SH-SY5Y (cell line): ENCODE results near the gene FBF1.

Source experiments
- GATA2 ChIP-seq: IDR thresholded peaks from 2 replicates; pipeline ENCODE4 v1.6.1; 2011; ENCODE audit warnings: mild to moderate bottlenecking, low read depth, low read length
- GATA3 ChIP-seq: IDR thresholded peaks from 2 replicates; pipeline ENCODE4 v1.6.1; 2011; ENCODE audit warnings: low read depth, mild to moderate bottlenecking, low read length, moderate library complexity

FBF1 gene

GRCh38 chr17:75926456-75926855 is 14.4 kb downstream of the FBF1 start:
- no peak for TF ChIP-seq GATA3
- no peak for TF ChIP-seq GATA2

GRCh38 chr17:75925912-75926311 is 14.9 kb downstream of the FBF1 start:
- no peak for TF ChIP-seq GATA2
- no peak for TF ChIP-seq GATA3

DNA sequence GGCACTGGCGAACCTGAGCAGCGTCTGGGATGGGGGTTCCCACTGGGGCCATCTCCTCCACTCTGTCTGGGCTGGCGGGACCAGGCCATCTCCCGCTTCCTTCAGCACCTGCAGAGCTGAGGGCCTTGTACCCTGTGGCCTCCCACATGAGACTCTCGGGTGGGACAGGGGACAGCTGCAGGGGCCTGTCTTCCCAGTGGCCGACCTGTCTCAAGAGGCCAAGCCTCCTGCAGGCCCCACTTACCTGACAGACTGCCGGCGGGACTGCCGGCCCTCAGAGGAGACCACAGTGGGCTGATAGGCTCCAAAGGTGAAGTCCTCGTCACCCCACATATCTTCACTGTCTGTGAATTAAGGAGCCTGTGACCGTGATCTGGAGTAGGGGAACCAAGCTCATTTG is 15.7 kb downstream of the FBF1 start:
- TF ChIP-seq GATA2 (no peak), GATA3 (no peak)

DNA sequence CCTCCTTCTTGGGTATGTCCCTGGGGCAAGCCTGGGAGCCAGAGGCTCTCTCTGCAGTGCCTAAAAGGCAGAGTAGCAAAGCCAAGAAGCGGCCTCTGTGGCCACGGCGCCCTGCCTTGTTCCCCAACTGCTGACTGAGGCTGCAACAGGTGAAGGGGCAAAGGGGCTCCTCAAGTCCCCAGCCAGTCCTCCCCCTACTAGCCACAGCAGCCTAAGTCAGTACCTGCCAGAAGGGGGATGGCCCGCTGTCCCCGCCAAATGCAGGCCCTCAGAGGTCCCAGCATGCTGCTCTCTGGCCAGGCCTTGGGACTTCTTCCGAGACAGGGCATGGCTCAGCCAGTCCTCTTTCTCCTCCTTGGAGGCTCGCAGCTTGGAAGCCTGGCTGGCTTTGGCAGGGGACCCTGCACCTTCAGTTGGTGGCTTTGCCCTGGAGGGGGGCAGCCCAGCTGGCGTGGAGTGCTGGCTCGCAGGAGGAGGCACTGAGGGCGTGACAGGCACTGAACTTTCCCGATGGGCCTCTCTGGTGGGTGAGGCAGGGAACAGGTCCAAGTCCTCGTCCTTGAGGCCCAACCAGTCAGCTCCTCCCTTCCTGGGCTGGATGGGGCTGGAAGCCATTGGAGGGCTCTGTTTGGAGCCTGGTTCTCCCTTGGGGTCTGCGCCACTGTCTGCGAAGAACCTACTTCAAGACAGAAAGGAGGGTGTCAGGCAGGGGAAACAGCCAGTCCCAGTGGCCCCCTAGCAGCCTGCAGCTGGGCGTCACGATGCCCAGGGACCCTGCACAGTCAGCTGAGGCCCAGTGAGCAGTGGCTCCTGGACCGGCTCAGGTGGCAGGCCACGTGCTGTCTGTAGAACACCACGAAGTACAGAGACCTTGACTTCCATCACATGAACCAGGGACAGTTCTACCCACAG is 17.6 kb downstream of the FBF1 start:
- TF ChIP-seq GATA3 = no peak
- no peak for TF ChIP-seq GATA2

DNA sequence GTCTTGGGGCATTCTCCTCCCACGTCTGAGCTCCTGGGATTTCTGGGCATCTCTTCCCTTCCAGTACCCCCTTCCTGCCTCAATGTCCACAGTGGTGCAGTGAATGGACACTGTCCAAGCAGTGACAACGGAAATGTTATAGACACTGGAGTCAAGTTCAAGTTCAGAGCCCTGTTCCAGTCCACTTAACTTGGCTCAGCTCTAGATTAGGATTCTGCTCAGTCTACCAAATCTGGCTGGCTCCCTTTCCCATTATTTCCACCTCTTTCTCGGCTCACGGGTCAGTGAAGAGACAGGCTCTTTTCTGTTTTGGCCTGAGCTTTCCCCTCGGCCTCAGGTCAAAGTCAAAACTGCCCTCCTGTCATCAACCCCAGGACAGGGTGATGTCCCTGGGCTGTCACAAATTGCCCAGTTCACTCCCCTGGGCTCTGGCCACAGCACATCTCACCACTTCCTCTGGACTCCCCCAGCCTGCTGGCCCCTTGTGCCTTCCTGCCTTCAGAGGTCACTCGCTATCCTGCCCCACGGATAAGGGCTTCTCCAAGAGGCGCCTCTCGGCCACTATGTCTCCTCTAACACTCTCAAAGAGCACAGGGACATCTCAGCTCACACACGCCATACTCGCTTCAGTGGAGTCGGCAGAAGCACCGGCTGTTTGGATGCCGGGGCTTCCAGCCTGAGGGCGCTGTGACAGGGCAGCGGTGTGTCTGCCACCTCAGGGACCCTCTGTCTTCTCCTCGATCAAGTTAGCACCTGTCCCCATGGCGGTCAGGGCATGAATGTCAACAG is 18.5 kb downstream of the FBF1 start:
- TF ChIP-seq GATA3 (no peak), GATA2 (no peak)

DNA sequence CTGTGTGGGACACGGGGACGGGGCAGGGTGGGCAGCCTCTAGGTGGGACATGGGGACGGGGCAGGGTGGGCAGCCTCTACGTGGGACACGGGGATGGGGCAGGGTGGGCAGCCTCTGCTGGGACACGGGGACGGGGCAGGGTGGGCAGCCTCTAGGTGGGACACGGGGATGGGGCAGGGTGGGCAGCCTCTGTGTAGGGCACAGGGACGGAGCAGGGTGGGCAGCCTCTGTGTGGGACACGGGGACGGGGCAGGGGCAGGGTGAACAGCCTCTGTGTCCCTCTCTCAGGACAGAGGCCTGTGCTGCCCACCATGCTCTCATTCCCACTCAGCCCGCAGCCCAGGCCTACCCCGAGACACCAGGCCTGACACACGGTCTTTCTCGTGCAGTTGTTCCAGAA is 19.2 kb downstream of the FBF1 start:
- no peak for TF ChIP-seq GATA3
- no peak for TF ChIP-seq GATA2

DNA sequence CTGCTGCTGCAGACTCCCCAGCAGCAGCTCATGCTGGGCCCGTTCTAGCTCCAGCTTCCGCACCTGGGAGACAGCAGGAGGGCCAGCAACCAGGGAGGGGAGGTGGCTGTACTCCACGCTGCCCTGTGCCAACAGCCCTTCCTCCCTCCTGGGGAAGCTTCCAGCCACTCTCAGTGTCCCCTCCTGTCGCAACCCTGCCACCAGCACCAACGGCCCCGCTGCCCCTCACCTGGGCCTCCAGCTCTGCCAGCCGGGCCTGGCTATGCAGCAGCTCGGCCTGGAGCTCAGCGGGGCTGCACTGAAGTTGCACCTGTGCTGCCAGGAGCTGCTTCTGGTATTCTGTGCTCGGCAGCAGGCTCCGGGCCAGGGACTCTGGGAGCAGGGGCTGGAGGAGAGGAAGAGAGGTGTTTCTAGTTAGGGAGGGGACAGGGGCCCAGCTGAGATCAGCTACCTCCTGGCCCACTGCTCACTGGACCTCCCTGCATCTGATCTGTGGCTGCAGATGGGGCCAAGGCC is 20.7 kb downstream of the FBF1 start:
- TF ChIP-seq GATA2 (no peak), GATA3 (no peak)

DNA sequence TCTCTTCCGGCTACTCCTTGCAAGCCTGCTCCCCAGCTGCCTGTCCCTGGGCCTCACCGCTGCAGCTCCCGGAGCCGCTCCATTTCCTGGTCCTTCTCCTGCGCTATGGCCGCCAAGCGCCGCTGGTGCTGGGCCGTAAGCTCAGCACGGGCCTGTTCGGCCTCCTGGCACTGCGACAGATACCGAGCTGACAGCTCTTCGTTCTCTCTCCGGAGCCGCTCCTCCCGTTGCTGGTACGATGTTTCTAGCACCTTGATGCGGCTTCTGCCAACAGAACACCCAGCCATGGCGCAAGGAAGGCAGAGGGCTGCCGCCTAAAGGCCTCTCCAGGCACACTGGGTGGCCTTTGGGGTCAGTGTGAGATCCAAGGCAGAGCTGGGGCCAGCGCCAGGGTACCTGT is 21.2 kb downstream of the FBF1 start:
- TF ChIP-seq GATA2 = no peak
- no peak for TF ChIP-seq GATA3

DNA sequence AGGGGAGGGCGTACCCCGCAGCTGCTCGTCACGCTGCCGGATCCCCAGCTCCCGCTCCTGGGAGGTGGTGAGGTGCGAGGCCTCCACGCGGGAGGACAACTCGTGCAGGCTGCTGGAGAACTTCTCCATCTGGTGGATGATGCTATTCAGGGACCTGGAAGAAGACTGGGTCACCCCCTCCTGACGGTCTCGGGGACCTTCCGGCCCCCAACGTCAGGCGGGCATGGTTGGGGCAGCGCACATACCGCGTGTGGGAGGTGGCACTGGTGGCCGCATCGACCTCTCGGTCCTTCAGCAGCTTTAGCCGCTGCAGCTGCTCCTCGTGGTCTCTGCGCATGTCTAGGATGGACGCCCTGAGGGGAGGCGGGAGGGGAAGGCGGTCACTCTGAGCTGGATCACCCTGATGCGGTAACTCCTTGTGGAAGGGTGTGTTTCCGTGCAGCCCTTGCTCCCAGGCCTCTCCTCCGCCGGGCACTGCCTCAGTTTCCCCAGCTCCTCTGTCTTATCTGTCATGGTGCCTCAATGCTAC is 22.9 kb downstream of the FBF1 start:
- TF ChIP-seq GATA2 = no peak
- no peak for TF ChIP-seq GATA3

- TF ChIP-seq GATA3 = no peak
- TF ChIP-seq GATA2 = no peak
Observed at GRCh38 chr17:75917141-75917916, 23.5 kb downstream of the FBF1 start.

DNA sequence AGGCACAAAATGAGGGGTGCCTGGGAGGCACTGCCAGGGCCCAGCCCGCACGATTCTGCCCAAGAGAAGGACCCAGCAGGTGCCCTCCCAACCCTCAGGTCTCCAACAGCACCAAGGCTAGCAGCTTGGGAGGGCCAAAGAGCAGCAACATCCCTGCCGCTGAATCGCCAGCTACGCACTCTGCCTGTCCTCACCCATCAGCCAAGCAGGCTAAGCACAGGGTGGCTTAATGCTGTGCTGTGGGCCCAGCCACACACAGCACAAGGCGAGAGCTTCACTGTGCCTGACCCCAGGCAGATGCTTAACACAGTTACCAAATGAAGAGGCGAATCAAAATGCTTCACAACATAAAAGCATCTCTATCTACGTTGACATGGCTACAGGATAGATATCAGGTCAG is 25.6 kb downstream of the FBF1 start:
- TF ChIP-seq GATA3 = no peak
- no peak for TF ChIP-seq GATA2

- no peak for TF ChIP-seq GATA3
- no peak for TF ChIP-seq GATA2
Observed at GRCh38 chr17:75914643-75915267, 26.1 kb downstream of the FBF1 start.

DNA sequence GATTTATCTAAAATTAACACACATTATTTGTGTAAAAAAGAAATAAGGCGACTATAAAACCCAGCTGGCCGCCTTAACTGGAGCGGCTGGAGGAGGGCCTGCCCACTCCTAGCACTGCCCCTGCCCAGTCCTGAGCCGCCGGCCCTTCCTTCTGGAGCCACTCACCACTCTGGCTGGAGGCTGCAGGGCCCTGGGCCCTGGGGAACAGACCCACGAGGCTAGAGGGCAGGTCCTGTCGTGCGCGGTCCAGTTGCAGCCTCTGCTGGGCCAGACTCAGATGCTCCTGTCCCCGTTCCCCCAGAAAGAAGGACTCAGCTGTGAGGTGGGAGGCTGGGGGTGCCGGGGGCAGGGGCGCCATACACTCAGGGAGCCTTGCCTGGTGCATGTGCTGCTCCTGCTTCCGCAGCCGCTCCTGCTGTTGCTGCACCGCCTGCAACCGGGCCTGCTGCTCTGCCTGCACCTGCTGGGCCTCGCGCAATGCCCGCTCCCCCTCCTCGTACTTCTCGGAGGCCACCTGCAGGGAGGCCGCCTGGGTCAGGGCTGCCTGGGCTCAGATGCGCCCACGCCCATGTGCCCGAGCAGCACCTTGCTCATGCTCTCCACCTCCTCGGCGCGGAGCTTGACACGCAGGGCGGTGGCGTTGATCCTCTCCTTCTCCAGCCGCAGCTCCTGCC is 27.2 kb downstream of the FBF1 start:
- no peak for TF ChIP-seq GATA3
- TF ChIP-seq GATA2 = no peak

GRCh38 chr17:75910699-75911098 is 30.1 kb downstream of the FBF1 start:
- TF ChIP-seq GATA3 = no peak
- no peak for TF ChIP-seq GATA2
